Hematopoietic multipotent progenitor cell (in vitro differentiated cells): ENCODE measurements around the gene UGT1A4. TPM values are rescaled to one million over a fixed set of nuclear protein-coding genes. Genes with fewer than 3 reads are reported as not detected.

Source experiments
- DNase-seq, 3 donors: peaks; one replicate each; pipeline ENCODE4 v3.0.0-alpha.2; 2011 to 2015; ENCODE audit warnings: low read depth in 2 of 3, low spot score in 2 of 3
- total RNA-seq: library from RNA; depleted of rRNA; stranded (reverse); fragments of >200 nt; gene quantifications from one replicate; pipeline ENCODE4 v1.2.3, GENCODE V29; 2012

Gene UGT1A4
- total RNA-seq, 1 donor, result not detected

DNA sequence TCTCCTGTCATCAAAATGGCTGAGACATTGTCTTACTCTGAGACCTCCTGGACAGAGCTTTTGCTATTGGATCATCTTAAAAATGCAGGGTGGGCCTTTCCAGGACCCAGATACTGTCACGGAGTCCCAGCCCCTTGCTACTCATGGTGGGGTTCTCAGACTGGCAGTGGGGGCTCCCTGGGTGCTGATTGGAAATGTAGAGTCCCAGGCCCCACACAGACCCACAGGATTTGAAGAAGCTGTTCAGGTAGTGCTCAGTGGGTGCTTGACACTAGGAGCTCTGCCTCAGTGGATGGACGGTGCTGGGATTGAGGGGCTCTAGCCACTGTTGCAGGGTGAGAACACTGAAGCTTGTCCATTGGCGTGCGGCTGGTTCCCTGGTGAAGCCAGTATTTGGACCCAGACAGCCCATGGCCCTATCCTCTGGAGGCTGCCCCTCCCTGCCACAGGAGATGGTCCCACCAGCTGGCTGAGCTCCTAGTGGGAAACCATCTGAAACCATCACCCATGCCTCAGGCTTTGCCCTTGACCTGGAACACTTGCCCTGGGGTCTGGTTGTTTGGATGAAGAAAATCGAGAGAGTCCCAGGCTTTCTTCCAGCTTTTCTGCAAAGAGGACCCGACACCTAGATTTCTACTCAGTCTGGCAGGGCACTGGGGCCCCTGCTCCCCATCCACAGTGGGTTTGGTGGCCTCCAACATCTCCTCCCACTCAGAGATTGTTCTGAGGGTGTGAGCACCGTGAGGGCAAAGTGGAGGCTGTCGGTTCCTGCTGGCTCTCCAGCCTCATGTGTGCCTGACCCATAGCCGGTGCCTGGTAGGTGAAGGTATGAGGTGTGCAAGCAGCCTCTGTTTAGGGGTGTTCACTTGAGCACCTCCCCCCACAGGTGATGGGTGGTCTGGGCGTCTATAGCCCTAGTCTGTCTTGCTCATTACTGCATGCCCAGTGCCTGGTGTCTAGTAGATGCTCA lies 89.7 kb downstream of the UGT1A4 start:
- DNase-seq, result no peak

DNA sequence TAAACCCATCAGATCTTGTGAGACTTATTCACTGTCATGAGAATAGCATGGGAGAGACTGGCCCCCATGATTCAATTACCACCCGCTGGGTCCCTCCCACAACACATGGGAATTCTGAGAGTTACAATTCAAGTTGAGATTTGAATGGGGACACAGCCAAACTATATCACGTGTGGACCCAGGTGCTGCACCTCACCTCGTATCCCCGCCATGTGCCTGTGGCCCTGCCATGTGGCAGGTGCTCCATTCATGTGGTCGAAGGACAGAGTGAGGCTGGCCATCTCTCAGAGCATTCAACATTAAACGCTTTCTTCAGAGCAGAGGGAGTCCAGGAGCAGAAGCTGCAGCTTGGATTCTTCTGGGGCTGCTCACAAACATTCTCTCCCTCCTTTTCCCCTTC lies 91.8 kb downstream of the UGT1A4 start:
- no peak for DNase-seq

- no peak for DNase-seq
These were observed 92.6 kb downstream of the UGT1A4 start for GRCh38 chr2:233811087-233811486.

- no peak for DNase-seq
These were observed 93.2 kb downstream of the UGT1A4 start for GRCh38 chr2:233811732-233812131.

GRCh38 chr2:233813236-233814055 lies 94.9 kb downstream of the UGT1A4 start:
- no peak for DNase-seq

DNA sequence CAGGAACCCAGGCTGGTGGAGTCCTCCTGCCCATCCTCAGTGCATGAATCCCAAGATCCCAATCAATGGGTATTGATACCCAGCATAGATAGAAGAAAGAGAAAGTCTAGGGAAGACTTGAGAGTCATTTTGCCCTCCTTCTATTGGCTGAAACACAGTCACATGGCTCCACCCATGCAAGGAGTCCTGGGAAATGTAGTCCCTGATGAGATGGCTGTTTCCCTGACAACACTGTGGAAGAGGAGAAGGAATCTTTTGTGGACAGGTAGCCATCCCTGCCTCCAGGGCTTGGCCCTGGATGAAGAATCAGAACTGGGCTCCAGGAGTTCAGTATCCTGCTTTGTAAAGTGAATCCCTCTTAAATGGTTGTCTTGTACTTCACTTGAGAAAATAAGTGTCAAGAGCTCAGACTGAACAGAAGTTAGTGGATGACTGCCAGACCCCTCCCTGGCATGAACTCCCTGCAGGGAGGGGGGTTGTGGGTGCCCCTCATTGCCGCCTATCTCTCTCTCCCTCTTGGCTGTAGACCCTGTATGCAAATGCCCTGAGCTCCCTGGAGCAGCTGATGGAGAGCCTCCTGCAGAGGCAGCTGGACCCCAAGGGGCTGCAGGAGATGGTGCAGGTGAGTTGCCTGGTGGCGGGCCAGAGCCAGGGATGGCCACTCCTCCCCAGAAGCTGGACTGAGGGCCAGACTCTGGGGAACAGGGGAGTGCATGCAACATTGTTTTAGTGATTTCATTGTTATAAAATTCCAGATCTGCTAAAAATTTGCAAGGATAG lies 95.7 kb downstream of the UGT1A4 start:
- no peak for DNase-seq

DNA sequence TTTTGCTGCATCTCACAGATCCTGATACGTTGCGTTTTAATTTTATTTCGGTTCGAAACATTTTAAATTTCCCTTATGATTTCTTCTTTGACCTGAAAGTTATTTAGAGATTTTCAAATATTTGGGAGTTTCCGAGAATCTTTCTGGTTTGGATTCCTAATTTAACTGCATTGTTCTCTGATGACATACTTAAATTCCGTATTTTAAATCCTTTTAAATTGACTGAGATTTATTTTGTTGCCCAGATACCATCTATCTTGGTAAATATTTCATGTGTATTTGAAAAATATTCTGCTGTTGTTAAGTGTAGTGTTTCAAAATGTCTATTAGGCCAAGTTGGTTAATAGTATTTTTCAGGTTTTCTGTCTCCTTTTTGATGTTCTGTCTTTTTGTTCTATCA lies 97.3 kb downstream of the UGT1A4 start:
- no peak for DNase-seq

DNA sequence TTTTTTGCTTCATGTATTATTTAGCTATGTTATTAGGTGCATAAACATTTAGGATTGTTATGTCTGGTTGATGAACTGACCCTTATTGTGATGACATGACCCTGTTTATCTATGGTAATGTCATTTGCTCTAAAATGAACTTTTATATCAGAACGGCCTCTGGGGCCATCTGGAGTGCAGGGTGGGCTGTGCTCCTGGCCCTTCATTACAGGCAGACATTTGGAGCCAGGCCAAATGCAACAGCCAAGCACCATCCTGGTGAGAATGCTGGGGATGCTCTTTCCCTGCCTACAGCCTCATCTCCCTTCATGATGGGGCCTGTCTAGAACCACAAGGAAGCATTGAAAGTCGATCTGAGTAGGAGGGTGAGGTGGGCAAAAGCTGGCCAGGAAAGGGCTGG lies 97.8 kb downstream of the UGT1A4 start:
- no peak for DNase-seq

DNA sequence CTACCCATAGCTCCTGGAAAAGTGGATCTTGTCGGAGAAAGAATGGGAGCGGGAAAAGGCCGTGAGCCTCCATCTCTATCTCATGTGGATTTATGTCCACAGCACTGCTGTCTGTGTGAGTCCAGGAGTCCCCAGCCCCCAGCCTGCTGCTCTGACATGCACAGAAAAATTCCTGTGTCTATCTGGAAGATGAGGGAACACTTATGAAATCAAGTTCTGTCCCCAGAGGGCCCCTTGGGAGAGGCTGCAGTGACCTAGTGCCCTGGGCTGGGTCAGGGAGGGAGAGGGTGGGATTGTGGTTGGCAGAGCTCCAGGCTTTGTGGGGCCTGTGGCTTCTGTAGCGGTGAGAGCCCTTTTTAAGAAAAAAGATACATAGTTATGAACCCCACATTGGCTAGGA lies 98.2 kb downstream of the UGT1A4 start:
- no peak for DNase-seq

DNA sequence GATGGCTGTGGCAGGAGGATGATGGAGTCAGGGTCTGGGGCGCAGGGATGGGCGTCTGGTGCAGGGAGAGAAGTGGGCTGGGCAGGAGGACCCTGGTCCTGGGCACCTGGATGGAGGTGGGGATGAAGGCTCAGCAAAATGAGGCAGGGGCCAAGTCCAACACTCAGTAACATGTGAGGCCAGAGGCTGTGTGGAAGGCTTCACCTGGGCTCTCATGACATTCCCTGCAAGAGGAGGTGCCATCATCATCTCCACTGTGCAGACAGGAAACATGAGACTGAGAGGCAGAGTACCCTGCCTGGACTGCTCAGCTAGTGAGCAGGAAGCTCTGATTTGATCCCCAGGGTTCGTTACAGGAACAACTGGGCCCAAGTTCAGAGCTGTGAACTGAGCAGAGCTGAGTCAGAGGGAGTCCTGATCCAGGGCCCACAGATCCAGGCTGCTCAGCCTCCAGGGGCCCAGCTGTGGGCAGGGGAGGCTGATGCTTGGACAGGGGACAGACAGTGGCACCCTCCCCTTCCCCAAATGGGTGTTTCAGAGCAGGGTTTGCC lies 98.9 kb downstream of the UGT1A4 start:
- no peak for DNase-seq

DNA sequence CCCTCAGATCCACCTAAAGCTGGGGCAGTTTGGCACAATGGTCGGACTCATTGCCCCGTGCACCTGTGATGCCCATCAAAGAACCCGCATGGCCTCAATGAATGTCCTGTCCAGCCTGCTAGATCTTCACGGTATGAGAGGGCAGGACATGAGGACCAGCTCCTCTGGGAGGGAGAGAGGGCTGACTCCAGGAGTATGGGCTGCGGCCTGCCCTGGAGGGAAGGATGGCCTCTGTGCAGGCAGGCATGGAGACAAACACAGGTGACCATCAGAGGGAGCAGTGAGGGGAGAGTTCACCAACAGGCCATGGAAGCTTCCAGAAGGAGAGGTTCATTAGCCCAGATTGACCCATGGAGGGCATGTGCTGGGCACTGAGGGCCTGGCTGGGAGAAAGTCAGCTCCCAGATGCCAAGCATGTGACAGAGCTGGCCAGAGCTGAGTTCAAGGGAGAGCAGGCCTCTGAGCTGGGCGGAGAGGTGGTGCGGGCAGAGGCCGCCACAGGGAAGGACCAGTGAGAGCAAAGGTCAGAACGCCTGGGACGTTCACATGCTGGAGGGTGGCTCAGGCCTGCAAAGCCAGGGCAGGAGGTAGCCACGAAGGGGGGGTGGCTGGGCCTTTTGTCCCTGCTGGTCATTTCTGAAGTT lies 99.6 kb downstream of the UGT1A4 start:
- no peak for DNase-seq

- DNase-seq, result no peak
These were observed 100.4 kb downstream of the UGT1A4 start for GRCh38 chr2:233818639-233819621.

GRCh38 chr2:233819884-233820773 lies 101.6 kb downstream of the UGT1A4 start:
- DNase-seq, result no peak

GRCh38 chr2:233820774-233821105 lies 102.2 kb downstream of the UGT1A4 start:
- no peak for DNase-seq

GRCh38 chr2:233821196-233821595 lies 102.7 kb downstream of the UGT1A4 start:
- no peak for DNase-seq

DNA sequence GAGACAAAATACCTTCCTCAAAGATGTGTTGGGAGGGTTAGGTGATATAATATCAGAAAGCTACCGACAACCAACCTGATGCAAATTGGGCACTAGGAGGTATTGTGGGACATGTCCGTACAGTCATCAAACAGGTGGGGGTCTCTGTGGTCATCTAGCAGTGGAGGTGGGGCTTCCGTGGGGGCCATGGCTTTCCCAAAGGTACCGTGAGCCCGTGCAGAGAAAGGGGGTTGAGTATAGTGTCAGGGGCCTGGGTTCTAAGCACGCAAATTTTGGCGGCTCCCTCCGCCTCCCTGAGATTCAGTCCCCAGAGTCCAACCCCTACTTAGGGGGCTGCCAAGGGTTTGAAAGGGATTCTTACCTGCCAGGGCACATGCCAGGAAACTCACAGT lies 103.2 kb downstream of the UGT1A4 start:
- DNase-seq, result no peak

GRCh38 chr2:233822101-233822771 lies 103.7 kb downstream of the UGT1A4 start:
- no peak for DNase-seq
